HG03378 (cell line): ENCODE results near the gene PARVB.
A peak's percentile ranks its signal among the peaks of the same experiment; 100 is the strongest.

Source experiments
- ATAC-seq: cut with Tn5 transposase; IDR thresholded peaks from one replicate; pipeline ENCODE4 v1.9.1; 2021; ENCODE audit warnings: mild to moderate bottlenecking, moderate library complexity; ENCODE audit not compliant: unreplicated experiment

Gene PARVB

DNA sequence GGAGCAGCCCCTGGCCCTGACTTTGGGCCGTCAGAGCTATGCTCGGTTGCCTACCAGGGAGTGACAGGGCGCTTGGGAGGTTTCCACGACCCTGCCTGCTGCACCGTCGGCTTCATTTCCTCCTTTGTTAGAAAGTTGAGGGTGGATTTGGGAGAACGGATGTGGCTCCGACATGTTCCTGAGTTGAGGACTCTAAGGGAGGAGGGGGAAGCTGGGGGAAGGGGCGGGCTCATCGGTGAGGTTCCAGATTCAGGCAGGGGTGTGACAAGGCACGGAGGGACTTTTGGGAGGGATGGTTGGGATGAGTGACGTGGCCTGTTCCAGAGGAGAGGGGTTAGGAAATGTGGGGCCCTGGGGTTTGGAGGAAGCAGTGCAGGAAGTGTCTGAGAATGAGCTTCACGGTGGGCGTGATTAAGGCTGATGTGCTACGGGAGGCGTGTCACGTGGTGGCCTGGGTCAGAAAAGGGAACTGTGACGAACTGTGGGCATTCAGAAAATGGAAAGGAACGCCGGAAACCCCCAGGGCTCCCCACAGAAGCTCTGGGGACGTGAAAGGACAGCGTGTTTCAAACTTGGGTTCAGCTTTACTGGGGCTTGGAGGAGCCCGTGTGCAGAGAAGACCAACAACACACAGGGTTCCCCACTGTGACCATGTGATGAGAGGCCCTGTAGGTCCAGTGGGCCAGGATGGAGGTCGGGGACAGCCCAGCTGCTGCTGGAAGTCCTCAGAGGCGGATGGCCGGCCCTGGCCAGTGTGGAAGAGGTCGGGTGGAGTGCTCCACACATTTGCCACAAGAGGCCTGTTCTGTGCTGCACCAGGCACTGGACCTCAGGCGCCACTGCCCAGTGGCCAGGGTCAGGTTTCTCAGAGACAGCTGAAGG lies 2.8 kb downstream of the PARVB start:
- ATAC-seq: peak; percentile 46

DNA sequence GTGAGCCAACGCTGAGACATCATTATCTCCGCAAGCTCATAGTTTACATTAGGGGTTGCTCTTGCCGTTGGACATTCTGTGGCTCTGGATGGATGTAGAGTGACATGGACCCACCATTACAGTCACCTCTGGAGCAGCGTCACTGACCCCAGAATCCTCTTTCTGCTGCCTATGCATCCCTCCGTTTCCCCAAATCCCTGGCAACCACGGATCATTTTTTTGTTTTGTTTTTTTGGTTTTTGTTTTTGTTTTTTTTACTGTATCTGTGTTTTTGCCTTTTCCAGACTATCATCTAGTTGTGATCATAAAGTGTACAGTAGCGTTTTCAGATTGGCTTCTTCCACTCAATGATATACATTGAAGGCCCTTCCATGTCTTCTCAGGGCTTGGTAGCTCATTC lies 4.0 kb downstream of the PARVB start:
- no peak for ATAC-seq

DNA sequence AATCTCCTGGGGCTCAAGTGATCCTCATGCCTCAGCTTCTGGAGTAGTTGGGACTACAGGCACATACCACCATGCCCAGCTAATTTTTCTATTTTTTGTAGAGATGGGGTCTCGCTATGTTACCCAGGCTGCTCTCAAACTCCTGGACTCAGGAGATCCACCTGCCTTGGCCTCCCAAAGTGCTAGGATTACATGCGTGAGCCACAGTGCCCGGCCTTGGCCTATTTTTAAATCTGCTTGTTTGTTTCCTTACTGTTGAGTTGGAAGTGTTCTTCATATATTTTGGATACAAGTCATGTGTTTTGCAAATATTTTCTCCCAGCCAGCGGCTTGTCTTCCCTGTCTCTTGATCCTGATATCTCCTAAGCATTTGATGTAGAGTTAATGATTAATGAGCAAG lies 5.0 kb downstream of the PARVB start:
- ATAC-seq: no peak

DNA sequence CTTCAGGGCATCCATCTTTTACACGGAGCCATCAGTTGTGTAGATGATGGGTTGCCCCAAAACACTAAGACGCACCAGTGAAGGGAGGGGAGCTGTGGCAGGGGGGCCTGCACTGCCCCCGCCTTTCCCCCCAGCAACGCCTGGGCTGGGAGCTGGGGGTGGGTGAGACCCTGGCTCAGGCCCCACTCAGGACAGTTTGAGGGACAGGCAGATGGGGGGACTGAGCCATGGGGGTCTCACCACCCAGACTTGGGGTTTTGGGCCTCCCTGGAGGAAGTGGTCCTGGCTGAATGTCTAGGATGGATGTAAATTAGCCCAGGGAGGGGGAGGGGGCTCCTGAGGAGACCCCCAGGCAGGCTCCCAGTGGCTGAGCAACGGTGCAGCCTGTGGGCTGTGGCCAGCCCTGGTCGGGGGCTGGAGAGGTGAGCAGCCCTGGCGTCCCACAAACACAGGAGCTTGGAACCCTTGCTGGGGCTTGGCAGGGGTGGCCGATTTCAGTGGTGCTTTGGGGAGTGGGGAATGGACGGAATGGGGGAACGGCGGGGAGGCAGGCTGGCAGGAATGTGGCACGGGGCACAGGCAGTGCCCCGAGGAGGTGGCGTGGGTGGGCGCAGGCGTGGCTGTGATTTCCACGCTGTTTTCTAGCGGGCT lies 6.1 kb downstream of the PARVB start:
- ATAC-seq: no peak

DNA sequence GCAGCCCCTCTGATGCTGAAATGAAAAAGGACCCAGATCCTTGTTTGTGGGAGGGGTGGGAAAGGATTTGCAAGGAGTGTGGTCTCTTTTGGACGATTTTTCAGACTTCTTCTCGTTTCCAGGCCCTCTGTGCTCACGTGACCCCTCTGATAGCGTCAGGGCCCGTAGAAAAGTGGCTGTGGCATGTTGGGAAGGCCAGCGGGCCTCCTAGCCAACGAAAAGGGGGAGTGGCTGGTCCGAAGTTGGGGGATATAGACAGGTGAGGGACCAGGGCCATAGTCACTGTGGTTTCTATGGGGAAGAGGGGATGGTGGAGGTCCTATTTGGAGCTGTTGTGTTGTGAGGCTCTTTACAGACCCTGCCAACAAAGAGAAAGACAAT lies 6.6 kb downstream of the PARVB start:
- ATAC-seq: no peak

DNA sequence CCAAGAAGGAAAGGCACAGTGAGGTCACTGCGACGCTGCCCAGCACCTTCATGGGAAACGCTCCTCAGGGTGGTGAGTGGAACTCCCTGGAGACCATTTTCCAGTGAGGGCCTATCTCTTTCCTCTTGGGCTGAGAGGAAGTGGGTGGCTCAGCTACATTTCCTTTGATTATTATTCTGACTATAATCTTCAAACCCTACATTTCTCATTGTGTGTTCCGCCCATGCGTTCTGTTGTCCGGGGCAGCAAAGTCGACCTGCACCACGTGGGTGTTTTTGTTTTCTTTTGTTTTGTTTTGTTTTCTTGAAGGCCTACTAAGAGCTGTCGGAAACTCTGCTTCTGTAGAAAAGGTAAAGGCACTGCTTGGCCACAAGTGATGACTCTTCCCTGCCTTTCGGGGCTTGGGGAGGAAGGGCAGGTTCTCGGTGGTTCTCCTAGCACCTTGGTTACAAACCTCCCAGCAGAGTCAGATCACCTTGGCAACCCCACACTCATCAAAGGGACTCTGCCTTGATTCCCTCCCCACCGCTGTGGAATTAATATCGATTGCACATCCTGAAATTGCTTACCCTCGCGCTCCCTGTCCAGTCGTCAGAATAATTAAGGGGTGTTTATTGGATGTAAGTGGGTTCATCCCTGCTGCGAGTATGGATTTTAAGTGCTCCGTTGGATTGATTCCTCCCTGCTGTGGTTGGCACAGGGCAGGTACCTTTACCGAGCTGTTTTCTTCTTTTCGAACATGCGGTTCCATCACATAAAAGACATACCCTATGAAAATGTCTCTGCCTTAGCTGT lies 7.3 kb downstream of the PARVB start:
- no peak for ATAC-seq

DNA sequence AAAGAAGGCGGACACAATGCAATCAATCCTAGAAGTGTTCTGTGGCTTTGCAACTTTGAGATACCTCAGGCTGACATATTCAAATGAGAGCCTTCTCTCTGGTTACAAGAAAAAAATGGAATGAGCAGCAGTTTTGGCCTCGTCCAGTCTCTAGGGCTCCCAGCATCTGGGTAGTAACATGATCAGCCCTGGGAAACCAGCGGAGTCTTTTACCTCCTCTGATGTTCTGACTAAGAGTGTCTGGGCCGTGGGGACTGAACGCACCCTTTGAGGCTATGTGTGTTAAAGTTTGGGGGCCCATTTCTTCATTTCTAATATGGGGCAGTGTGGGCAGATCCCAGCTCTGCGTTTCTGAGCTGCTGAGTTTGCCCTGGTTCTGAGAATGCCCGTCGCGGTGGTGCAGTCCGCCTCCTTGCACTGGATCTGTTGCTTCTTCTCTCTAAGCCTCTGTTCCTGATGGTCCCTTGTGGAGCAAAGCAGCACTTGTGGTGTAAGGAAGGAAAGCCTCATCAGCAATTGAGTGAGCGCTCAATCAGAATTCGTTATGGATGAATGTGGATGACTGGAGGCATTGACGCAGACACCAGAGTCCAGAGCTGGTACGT lies 8.1 kb downstream of the PARVB start:
- ATAC-seq: no peak

DNA sequence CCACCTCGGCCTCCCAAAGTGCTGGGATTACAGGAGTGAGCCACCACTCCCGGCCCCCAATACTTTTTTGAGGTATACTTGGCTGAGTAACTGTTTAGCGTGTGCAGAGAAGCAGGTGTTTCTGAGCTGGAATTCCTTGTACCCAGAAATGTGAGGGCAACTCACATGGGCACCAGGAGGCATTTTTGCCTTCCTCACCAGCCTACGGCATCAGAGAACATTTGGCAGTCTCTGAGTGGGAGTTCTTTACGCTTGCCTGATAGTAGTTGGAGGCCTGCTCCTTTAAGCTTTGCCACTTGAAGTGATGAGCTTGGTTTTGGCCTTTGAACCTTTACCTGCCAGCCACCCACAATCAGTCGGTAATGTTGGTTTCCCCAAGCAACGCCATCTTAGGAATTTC lies 9.2 kb downstream of the PARVB start:
- no peak for ATAC-seq

DNA sequence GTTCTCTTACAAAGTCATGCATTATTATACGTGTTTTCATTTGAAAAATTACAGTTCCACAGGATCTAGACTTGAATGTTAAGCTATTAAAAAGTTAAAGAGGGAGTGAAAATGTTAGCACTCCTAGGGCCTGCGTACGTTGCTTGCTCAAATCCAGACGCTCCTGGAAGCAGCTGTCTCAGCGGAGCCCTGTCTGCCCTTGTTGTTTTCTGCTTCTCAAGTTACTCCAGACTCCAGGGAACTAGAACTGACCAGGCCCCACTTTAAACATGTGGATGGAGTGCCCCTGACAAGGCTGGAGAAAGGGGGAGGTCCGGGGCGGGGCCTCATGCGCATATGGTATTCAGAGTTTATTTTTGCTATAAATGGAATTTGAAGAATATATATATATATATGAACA lies 9.6 kb downstream of the PARVB start:
- no peak for ATAC-seq

DNA sequence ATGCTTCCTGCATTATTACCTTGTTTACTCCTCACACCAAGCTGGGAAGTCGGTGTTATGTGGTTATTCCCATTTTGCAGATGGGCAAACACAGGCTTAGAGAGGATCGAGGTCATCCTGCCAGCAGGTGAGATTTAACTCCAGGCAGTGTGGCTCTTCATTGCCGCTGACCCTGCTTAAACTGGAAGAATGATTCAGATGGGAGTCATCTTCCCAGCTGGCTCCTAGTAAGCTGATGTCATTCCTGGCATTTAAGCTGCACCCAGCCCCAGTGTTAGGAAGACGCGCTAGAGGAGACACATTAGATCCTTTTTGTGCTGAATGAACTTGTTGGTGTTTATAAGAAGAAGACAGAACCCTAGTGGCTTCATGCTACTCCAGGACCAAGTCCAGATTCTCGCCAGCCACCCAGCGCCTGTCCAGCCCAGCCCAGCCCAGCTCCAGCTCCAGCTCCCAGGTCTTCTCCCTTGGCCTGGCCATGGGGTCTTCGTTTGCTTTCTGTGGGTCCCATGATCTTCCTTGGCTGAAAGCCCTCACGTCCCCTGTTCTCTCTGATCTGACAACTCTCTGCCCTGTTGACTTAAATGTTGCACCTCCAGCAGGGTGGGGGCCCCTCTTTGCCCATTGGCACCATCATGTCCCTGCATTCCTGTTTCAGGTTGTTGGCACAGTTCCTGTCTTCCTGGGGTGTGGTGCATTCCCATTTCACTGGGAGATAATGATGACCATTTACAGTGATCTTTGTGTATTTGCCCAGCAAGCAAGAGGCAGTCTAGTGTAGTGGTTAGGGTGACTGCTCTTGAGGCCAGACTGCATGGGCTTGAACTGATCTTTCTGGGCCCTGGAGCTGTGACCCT lies 13.6 kb downstream of the PARVB start:
- ATAC-seq: no peak

DNA sequence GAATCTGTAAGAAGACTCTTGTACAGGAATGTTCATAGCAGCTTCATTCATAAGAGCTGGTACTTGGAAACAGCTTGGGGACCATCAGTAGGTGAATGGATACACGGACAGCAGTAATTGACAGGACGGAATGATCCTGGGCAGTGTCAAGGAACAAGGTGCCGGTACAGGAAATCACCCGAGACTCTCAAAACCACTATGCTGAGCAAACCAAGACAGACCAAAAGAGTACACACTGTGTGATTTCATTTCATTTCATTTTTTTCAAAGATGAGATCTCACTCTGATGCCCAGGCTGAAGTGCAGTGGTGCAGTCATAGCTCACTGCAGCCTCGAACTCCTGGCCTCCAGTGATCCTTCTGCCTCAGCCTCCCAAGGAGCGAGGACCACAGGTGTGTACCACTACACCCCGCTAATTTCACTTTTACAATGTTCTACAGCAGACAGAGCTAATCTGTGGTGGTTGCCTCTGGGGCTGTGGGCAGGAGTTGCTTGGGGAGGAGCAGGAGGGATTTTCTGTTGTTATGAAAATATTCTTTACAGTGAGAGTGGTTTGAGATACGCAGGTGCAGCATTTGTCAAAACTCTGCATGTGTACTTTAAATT lies 15.6 kb downstream of the PARVB start:
- no peak for ATAC-seq

DNA sequence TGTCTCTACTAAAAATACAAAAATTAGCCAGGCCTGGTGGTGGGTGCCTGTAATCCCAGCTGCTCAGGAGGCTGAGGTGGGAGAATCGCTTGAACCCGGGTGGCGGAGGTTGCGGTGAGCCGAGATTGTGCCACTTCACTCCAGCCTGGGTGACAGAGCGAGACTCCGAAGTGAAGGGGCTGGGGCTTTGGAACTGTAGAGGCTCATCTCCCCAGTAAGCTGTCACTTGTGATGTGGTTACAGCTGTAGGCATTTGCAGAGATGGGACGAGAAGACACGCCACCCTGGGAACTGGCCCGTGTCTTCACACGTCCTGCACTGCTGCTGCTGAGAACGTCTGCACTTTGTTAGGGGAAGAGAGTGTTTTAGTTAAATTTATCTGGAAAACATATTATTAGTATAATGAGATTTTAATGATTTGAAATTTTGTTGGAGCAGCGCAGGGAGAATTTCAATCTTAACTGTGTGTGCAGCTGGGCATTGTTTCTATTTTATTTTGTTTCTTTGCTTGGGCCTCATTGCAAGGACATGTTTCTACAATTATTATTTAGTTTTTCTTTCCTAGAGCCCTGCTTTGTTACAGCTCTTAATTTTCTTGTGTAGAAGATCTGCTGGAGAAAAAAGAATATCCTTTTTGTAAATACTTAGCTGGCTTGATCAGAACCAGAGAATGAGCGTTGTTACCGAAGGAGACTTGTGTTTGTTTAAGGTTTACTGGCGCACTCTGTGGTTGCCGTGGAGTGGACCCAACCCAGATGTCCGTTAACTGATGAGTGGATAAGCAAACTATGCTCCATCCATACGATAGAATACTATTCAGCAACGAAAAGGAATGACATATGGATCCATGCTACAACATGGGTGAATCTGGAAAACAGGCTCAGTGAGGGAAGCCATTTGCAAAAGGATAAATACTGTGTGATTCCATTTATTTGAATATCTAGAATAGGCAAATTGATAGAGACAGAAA lies 18.4 kb downstream of the PARVB start:
- ATAC-seq: no peak

DNA sequence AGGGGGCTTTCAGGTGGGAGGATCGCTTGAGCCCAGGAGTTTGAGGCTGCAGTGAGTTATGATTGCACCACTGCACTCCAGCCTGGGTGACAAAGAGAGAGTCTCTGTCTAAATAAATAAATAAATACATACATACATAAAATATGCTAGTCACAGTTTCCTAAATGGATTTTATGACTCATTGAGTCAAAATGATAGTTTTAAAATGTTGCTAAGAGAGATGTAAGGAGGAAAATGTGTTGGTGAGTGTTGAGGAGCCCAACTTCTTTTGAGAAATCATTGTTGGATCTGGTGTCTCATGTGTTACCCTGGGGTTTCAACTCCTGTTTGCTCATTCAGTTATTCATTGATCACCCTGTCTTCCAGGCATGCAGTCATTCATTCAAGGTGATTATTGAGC lies 21.0 kb downstream of the PARVB start:
- ATAC-seq: no peak

DNA sequence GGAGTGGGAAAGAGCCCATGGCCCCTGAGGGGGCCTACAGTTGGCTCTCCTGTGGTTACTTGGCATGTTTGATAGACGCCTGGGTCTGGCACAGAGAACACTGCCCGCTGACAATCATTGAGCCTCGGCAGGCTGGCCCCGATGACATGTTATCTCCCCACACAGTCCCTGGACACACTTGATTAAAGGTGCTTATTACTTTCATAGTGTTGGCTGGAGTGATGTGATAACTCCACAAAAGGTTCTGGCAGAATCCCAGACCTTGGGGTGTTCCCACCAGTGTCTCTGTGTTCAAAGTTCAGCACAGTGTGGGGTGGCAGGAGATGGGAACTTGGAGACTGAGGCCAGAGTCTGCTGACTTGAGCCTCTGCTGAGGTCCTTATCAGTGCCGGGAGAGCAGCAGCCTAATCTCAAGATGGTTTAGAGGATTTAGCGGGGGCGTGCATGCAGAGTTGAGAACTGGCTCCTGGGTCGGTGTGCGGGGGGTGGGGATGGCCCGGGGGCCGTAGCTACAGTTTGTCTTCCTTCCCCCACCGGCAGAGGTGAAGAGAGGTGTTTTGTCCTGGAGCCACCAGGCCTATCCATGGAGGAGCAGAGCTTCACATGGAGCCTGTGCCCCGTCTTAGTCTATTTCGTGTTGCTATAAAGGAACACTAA lies 22.5 kb downstream of the PARVB start:
- ATAC-seq: no peak

DNA sequence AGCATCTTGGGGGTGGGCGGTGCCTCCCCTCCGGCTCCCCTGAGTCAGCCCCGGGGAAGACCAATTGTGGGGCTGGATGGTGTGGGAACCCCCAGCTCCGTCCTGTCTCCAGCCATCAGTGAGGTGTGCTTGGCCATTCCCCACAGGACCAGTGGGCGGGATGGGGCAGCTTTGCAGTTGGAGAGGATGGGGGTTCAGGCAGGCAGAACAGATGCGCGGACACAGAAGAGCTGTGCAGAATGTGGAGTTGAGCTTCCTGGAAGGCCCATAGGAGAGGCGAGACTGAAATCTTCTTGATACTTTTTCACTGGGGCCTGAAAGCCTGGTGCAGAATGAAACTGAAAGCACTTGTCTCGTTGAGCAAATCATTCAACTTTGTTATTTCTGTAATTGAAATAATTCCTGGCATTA lies 23.8 kb downstream of the PARVB start:
- no peak for ATAC-seq

DNA sequence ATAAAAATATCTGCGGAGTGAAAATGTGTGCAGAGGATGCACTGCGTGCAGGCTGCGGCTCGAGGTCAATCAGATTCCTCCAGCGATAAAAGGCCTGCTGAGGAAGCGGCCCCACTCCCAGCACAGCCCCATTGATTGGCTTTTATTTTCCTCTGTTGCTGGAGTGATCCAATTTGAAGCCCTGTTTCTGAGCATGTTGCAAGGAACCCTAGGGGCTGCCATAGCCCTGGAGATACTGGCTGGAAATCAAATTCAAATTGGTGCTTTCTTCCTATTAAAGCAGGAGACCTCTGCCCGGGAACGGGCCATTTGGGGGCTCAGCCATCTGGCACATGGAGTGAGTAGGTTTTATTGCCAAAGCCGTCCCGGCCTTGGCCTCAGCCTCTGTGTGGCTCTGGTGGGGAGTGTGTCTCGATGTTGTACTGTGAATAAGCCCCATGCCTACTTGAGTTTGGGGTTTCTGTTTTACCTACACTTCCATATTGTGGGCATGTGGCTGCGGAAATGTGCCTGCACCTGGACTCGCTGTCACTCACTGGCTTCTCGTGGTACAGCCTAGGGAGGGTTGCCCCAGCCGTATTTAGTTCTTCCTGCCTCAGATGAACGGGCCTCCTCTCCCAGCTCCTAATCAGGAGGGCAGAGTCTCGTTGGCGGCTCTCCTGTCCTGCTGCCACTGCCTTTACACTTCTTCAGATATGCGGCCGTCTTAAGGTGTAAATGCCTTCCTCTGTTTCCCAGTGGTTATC lies 25.6 kb downstream of the PARVB start:
- ATAC-seq: no peak

DNA sequence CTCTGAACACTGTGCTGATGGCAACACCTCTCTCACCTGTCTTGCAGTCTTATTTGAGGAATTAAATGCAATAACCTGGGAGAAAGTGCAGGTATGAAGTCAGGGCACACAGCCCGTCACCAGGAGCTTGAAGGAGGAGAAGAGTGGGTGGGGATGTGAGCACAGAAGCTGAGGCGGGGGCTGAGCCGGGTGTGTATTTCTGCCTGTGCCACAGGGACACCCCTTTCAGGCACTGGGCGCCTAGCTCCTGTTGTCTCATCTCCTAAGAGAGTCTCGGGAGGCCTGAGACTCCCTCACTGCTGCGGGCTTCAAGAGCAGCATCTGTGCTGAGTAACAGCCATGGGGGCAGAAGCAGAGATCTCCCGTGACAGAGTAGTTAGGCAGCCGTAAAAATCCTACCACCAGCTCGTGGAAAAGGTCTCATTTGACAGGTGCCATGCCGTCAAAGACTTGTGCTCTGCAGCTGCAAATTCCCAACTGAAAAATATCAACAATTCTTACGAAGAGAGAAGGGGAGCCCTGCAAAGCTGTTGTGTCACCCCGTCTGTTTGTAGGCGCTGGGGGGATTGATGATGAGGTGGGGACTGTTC lies 26.8 kb downstream of the PARVB start:
- ATAC-seq: no peak
